ENCODE measurements around the gene TNRC6A.
A peak's percentile ranks its signal among the peaks of the same experiment; 100 is the strongest.
"Not testable (repeated sequence)": the region's sequence is repeated elsewhere in the genome, so short reads cannot be mapped to it uniquely, and the experiment has no call there.

The TNRC6A gene

DNA sequence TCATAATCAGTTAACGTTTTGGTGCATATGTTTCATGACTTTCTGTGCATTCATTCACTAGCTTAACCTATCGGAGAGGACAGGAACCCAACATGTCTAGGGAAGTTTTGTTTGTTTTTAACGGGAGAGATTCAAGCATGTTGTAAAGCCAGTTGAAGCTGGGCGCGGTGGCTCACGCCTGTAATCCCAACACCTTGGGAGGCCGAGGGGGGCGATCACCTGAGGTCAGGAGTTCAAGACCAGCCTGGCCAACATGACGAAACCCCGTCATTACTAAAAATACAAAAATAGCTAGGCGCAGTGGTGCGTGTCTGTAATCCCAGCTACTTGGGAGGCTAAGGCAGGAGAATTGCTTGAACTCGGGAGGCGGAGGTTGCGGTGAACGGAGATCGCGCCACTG, 1.4 kb upstream of the TNRC6A start:
- no peak for DNase-seq (ENCODE audit: low read depth in 2 of 2)

DNA sequence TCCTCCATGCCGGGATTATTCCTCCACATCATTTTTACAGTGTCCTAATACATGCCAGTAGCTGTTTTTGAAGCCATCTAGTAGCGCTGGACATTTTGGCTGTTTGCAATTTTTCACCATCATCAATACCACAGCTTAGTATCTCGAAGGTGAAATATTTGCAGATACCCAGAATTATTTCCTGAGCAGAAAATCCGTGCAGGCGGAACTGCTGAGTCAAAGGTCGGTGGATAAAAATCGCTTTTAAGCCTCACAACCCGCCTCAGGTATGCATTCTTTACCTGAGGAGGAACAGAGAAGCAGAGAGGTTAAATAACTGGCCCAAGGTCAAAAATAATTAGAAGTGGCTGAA, 584 bp upstream of the TNRC6A start:
- DNase-seq (ENCODE audit: low read depth in 2 of 2), result no peak

DNA sequence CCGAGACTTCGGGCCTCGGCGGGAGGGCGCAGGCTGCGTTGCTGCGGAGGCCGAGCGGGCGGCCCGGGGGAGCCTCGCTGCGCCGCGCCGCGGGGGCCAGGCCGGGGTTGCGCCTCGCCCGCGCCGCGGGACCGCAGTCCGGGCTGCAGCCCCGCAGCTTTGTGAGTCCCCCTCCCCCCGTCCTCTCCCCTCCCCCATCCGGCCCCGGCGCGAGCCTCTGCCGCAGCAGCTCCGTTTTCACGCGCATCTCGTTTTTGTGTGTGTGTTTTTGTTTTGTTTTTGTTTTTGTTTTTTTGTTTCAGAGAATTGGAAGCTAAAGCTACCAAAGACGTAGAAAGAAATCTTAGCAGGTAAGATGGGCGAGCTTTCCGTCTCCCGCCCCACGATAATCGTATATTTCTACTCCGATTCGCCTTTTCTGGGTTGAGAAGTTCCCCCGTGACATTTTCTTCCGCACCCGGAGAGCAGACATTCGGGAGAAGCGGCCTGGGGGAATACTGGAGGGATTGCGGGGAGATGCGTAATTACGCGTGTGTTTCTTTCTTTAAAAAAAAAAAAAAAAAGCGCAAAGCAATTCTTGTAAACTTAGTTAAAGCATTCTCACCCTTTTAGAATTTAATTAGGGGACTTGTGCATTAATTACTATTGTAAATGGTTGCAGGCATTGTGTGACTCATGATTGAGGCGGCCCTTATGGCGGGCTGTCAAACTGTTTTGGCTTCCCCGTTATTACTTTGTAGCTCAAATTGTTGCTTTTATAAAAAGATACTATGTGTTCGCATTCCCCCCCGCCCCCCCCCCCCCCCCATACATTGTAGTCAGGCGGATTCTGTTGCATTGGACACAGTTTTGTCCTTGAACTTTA, 732 bp downstream of the TNRC6A start:
- peak in 1 of 2 donors; percentile 25 for DNase-seq (ENCODE audit: low read depth in 2 of 2)

DNA sequence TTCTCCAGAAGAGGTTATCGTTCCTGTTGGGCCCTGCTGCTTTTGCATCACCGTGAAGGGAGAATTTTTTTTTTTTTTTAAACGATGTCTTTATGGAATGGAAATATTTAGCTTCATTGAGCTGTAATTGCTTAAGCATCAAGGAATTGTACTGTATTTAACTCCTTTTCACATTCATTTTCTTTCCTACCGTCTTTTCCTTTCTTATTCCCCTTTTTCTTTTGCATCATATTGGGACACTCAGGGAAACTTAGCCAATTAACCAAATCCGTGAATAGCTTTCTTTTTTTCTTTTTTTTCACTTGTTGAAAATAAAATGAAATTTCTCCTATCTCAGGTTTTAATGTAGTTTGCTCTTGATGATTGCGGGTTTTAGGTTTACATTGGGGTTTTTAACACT, 1.5 kb downstream of the TNRC6A start:
- DNase-seq (ENCODE audit: low read depth in 2 of 2), result no peak

DNA sequence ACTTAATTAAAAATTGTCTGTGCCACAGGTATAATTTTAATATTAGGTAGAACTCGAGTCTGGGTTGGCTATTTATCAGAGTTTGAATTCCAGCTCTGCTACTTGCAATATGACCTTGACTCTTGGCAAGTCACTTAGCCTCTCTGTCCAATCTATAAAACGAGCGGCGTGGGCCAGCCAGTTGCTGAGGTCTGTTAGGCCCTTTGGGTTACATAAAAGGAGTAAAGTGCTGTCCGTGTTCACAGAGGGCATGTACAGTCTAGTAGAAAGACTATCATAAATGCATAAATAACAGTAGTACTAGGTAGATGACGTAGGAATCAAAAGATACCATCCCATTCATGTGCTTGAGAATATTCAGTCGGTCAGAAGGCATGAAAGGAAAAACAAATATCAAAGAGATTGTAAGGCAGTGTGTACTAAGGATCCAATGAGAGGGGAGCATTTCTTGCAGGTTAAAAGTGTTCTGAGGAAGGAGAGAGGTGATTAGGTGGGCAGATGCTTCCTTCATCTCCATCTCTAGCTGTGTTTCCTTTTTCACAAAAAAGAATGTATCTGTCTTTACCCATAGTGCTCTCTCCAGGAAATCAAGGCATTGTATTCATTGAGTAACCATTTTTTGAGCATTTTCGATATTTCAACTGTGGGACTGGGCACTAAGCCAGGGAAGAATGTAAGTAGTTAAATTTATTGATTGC, 2.4 kb downstream of the TNRC6A start:
- DNase-seq (ENCODE audit: low read depth in 2 of 2), result no peak

DNA sequence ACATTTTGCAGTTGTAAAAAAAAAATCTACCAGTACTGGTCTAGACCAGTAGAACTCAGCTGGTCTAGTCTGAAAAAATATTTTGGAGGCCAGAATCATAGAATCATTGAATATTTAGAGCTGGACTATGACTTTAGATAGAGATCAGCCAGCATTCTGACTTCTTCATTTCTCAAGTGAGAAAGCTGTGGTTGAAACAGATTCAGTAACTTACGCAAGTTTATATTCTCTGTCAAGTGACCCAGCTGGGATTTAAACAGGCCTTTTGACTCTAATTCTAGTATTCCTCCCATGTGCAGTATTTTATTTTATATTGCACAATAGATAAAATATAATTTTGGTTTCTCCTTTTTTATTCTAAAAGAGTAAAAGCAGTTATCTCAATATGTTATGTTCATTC, 4.9 kb downstream of the TNRC6A start:
- DNase-seq (ENCODE audit: low read depth in 2 of 2), result no peak

DNA sequence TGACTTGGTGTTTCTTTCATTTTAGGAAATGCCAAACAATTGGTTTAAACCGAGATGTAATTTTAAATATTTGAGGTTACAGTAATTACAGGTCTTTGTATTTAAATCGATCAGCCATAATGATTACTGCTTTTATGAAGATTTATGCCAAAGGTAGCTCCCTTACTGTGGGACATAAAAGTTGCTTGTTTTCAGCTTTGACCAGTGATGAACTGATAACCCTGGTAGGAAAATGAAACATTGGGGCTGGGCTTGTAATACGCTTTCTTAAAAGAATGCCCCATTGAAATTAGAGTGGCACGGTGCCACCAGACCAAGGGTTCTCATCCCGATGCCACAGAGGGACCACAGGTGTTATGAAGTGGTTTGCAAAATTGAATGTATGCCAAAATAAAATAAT, 7.3 kb downstream of the TNRC6A start:
- DNase-seq (ENCODE audit: low read depth in 2 of 2), result no peak

DNA sequence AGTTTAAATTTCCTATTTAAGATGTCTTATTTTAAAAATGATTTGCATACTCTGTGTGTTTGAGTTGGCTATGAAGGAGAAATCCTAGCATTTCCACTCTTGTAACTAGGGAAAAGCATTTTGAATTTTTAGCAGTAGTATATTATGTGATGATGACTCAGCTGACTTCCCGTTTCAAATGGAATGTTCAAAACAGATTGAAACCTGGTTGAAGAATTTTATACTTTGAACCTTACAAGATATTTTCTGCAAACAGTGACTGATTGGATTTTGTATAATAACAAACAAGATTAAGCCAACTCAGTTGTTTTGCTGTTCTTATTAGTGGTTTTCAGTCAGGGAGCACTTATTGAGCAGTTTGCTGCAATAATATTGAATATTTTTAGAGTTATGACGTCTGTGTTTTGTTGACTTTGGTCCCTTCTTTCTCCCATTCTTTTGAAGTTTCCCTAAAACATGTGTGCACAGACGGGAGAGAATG, 8.0 kb downstream of the TNRC6A start:
- no peak for DNase-seq (ENCODE audit: low read depth in 2 of 2)

DNA sequence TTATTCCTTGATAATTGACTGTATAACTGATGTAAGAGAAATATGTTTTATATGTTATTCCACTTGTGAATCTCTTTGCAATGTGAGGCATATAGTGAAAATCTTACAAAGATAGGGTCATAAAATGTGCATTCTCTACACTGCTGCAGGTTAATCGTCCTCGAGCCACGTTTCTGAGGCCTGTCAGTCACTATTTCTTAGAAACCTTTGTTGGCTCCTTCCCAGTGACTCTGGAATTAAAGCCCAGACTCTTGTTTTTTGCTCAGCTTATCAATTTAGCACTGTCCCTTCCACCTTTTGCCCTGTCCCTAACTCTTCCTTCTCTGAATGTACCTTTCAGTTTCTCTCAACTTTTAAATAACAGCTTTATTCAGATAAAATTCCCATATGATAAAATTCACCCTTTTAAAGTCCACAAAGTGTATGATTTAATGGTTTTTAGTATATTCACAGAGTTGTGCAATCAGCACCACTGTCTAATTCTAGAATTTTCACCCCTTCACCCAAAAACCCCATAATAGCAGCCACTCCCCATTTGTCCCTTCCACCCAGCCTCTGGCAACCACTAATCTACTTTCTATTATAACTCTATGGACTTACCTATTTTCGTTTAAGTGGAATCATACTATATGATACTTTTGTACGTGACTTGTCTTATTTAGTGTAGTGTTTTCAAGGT, 8.6 kb downstream of the TNRC6A start:
- no peak for DNase-seq (ENCODE audit: low read depth in 2 of 2)

DNA sequence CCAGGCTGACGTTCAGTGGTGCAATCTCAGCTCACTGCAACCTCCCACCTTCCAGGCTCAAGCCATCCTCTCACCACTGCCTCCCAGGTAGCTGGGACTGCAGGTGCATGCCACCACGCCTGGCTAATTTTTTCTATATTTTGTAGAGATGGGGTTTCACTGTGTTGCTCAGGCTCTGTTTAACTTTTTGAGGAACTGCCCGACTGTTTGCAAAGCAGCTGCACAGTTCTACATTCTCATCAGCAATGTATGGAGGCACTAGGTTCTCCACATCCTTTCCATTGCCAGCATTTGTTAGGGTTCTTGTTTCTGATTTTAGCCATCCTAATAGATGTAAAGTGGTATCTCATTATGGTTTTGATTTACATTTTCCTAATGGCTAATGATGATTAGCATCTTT, 9.4 kb downstream of the TNRC6A start:
- DNase-seq (ENCODE audit: low read depth in 2 of 2), result no peak

DNA sequence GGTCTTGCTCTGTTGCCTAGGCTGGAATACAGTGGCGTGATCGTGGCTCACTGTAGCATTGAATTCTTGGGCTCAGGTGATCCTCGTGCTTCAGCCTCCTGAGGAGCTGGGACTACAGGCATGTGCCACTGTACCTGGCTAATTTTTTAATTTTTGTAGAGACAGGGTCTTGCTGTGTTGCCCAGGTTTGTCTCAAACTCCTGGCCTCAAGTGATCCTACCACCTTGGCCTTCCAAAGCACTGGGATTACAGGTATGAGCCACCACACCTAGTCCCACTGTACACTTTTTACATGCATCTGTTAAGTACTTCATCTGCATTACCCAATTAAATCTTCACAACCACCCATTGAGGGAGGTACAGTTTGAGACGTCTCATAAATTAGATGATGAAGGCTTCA, 12.4 kb downstream of the TNRC6A start:
- DNase-seq (ENCODE audit: low read depth in 2 of 2), result no peak

DNA sequence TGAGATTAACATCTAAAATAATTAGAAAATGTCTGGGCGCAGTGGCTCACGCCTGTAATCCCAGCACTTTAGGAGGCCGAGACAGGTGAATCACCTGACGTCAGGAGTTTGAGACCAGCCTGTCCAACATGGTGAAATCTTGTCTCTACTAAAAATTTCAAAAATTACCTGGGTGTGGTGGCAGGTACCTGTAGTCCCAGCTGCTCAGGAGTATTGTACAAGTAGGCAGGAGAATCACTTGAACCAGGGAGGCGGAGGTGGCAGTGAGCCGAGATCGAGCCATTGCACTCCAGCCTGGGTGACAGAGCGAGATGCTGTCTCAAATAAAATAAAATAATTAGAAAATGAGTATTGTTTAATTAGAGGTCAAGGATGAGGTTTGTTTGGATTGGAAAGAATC, 13.2 kb downstream of the TNRC6A start:
- not testable (repeated sequence) for DNase-seq (ENCODE audit: low read depth in 2 of 2)

DNA sequence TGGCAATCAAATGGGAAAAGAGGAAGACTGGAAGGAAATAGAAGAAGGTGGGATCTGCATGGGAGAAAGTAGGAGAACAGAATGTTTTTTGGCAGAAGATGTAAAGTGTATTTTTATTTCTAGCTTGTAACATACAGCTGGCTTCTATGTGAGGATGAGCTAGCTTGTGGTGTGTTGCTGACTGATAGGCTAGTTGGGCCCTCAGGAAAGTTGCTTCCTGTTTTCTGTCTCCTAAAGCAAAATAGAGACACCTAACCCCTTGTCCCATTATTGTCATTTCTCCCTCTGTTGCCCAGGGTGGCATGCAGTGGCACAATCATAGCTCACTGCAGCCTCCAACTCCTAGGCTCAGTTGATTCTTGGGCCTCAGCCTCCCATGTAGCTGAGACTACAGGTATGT, 15.9 kb downstream of the TNRC6A start:
- no peak for DNase-seq (ENCODE audit: low read depth in 2 of 2)

DNA sequence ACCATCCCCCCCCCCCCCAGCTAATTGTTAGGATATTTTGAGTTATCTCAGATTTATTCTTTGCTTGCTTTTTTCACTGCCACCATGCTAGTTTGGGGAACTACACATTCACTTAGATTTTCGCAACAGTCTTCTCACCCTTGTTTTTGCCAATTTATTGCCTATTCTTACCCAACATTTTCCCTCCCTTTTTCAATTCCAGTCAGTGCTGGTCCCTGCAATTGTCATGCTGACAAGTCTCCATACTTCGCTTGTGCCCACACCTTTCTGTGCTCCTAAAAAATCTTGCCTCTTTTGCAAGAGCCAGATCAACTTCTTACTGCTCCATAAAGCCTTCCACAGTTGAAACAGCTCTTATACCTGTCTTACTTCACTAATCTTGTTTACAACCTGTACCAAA, 16.3 kb downstream of the TNRC6A start:
- no peak for DNase-seq (ENCODE audit: low read depth in 2 of 2)

DNA sequence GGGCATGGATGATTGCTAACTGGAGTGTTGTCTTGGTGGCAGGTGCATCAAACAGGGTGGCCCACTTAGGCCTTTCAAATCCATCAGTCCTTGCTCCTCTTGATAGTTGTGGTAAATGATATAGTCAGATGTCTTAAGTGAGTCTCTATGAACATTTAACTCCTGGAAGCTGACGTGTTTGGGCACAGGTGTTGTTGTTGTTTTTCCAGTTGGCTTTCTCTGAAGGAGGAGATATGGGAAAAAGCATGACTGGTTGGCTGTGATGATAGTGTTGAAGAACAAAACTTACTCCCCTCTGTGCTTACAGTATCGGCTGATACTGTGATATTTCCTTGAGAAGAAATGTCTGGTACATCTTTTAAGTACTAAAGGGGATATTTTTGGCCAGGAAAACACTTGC, 18.0 kb downstream of the TNRC6A start:
- no peak for DNase-seq (ENCODE audit: low read depth in 2 of 2)

DNA sequence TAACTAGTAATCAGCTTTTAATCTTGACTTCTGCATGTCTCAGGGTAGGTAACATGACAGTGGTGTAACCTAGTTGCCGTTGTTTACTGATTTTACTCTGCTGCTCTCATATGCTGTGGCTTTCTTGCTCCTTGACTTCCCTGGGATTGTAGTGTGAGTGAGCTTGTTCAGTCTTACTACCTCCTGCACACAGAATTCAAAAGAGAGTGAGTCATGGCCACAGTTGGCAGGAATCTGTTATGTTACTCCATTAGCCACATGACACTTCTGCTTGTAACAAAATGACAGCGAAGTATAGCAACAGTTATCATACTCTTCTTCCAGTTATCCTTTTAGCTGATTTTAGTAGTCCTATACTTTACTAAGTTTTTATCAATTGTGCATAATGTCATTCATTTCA, 18.8 kb downstream of the TNRC6A start:
- DNase-seq (ENCODE audit: low read depth in 2 of 2), result no peak

DNA sequence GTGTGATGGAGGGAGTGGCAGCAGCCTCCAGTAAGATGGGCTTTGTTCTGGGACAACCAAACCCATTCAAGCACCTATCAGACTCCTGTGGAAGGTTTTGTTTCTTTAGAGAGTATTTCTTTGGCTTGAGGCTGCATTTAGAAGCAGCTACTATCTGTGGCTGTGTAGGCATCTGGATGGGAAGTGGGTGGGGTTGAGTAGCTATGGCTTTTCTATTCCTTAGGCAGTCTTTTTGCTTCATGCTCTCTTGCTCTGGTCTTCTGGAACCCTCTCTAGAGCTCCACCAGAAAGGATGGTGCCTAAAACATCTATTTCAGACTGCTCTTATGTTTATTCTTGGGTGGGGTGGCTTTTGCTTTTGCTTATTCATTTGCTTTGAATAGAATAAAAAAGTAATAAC, 19.9 kb downstream of the TNRC6A start:
- no peak for DNase-seq (ENCODE audit: low read depth in 2 of 2)

DNA sequence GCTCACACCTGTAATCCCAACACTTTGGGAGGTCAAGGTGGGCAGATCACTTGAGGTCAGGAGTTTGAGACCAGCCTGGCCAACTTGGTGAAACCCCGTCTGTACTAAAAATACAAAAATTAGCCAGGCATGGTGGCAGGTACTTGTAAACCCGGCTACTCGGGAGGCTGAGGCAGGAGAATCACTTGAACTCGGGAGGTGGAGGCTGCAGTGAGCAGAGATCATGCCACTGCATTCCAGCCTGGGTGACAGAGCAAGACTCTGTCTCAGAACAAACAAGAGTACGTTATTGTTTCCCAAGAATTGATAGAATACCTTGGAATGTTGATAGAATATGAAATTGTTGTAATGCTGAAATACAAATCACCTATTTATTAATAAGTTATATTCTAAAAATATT, 20.4 kb downstream of the TNRC6A start:
- not testable (repeated sequence) for DNase-seq (ENCODE audit: low read depth in 2 of 2)

DNA sequence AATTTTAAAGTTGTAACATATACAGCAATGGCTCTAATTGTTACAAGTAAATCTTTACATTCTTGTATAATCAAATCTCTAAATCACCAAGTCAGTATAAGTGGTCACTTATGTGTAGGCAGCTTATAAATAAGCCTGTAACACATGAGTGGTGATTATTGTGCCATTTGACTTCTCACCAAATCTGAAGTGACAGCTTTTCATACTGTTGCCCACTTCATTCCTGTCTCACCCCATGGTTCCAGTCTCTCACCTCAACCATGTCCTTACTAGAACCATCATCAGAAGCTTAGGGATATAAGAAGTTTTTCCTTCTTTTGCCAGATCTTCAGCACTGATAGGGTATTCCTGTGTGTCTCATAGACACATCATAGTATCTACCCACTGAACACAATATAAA, 23.5 kb downstream of the TNRC6A start:
- no peak for DNase-seq (ENCODE audit: low read depth in 2 of 2)

DNA sequence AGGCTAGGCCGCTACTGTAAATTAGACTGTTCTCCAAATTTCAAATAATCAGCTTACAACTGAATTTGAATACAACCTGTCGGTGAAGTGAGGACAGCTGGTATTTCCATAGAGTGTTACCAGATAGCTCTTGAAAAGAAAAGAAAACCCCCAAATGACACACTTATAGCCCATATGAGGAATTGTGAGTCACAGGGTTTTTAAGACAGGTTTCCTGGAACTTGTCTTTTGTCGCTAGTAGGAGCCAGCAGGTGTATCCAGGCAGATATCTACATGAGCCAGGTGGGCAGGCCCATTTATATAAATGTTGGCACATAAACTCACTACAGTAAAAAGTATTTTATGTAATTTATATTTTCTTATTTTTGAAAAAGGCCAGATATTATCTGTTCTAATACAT, 24.0 kb downstream of the TNRC6A start:
- no peak for DNase-seq (ENCODE audit: low read depth in 2 of 2)

DNA sequence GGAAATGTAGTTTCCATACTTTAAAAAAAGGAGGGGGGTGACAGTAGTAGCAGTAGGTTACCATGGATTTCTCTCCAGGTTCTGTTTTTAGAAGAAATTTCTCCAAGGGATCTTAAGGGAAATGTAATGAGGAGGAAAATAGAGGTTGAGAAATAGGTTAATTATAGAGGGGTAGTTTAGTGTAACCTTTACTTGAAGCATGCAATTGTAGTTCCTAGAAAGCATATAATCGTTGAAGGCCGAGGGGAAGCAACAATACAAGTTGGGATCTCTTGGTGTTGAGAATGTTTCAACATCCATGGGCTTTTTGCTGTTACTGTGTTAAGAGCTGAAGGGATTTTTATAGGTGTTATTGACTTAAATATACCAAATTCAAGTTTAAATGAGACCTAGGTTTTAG, 25.1 kb downstream of the TNRC6A start:
- DNase-seq (ENCODE audit: low read depth in 2 of 2), result no peak

DNA sequence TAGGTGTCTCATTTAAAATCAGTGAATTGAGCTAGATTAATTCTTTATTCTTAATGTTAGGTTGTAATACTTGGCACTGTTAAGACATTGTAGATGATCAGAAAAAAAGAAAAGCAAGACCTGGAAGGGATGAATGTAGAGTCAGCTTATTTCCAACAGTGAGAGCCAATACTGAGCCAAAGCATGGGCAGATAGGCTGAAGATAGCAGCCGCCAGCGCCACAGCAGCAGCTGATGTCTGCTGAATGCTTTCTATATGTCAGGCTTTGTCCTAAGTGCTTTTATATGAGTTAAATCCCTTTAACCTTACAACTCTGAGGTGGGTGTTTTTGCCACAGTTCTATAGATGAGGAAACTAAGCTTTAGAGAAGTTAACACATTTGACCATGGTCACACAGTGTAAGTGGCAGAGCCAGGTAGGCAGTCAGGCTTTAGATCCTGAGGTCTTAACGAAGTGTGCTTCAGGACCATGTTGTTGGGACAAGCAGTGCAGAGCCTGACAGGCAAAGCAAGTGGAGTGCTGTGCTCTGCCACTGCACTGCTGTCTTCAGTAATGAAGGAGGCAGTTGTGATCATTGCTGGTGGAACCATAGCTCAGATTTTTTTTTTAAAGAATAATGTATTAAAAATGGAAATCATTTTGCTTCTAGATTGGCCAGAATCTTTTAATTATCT, 25.9 kb downstream of the TNRC6A start:
- DNase-seq (ENCODE audit: low read depth in 2 of 2), result no peak
